NCI-H345 (cell line): ENCODE measurements around the gene MX2.

Experiments used
- DNase-seq: peaks from one replicate; lab custom pipeline; 2025; lab: John Stamatoyannopoulos, UW

MX2 gene

DNA sequence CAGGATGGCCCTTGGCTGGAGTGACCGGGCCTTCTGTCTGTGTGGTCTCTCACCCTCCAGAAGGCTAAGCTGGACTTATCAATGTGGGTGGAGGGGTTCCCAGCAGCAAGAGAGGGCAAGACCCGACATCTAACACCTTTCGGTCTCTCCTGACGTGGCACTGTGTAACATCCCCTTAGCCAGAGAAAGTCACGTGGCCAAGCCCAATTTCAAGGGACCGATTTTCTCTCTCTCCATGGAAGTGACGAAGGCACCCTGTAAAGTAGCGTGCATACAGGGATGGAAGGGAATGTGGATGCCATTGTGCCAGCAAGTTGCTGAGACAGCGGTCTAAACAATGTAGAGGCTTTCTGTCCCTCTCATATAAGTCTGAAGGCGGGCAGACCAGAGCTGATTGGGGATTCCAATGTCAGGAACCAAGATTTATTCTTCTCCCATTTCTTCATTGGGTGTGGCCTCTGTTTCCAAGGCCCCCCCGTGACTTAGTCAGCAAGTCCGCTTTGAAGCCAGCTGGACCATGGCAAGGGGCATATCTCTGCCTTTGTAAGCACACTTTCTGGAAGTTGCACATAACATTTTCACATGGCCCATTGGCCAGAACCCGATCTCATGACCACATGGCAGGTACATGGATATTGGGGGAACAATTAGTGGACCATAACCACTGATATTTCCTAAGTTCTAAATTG is 76.7 kb downstream of the MX2 start:
- DNase-seq, result no peak

DNA sequence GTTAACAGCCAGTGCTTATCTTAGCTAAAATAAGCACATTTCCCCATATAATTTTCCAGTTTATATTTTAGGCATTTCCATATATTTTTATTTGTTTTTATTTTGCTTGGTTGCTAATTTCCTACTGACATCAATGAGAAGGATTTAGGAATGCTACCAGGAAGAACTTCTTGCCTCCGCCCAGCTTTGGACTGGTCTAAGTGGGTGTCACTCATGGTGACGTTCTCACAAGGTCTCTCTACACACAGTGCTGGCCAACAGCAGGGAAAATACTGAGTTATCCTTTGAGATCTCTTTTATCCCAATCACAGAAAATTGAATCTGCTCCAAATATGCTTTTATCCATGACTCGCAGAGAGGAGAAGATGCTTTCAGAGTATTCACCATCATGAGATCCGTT is 77.4 kb downstream of the MX2 start:
- no peak for DNase-seq

DNA sequence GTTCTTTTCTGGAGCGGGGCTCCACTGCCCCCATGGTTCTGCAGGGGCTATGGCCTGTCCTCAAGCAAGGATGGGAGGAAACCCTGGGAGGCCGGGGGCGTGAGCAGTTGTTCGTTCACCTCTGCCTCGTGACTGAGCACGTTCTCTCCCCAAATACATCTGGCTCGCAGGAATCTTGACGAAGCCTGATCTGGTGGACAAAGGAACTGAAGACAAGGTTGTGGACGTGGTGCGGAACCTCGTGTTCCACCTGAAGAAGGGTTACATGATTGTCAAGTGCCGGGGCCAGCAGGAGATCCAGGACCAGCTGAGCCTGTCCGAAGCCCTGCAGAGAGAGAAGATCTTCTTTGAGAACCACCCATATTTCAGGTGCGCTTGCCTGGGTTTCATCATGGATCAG is 79.7 kb downstream of the MX2 start:
- no peak for DNase-seq

DNA sequence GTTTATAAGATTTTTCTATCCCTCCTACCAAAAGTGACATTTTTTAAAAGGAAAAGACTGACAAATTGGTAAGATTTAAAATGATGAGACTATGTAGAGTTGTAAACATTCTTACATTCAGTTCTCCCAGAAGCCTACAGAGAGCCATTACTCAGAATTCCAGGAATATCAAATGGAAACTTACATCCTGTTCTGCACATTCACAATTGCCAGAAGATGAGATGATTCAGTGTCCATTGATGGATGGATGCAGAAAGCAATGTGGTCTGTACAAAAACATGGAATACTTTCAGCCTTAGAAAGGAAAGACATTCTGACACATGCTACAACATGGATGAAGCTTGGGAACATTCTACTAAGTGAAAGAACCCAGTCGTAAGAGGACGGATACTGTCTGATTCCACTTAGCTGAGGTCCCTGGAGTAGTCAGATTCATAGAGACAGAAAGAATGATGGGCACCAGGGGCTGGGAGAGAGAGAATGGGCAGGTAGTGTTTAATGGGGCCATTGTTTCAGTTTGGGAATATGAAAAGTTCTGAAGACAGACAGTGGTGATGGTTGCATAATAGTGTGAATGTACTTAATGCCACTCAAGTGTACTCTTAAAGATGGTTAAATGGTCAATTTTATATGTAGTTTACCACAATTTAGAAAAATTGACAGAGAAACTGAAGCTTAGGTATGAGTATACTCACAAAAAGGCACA is 80.8 kb downstream of the MX2 start:
- DNase-seq, result no peak

DNA sequence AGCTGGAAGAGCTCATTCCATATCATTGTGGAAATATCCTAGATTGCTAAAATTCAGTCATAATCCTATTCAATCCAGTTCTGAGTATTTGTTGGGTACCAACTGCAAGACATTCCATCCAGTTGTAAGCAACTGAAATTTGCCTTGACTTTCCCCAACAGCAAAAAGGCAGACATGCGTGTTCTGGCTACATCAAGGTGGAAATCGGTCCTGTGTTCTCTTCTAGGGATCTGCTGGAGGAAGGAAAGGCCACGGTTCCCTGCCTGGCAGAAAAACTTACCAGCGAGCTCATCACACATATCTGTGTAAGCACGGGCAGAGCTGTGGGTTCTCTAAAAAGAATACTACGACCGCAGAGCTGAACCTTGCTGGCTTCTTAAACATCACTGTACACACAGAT is 81.7 kb downstream of the MX2 start:
- DNase-seq, result no peak

DNA sequence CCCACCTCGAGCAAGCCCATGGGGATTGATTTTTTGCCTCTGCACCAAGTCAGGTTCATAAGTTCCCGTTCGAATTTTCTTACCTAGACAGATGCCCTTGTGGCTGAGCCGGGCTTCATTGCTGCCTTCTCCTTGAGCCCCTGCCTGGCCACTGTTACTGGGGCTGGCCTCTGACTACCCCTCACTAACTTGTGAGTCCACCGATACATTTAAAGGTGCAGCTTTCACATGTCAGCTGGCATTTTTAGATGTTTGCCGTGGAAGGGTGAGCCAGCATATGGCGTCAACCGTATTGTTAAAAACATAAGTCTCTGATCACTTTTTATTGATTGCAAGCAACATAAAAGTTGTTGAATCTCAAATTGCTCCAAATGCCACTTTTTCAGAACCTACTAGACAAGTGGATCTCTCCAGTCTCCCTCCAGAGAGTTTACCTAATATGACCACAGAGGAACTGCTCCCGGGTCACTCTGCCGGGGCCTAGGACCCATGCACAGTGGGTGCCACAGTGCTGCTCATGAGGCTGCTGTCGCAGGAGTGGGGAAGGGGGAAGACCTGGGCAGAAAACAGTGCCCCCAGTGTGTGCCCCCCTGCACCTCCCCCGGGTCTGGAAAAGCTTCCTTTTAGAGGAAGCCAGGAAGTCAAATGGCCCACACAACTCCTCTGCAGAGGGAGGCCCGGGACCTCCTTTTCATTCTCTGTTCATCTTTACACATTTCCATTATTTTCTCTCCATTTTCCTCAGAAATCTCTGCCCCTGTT is 83.1 kb downstream of the MX2 start:
- DNase-seq, result no peak

DNA sequence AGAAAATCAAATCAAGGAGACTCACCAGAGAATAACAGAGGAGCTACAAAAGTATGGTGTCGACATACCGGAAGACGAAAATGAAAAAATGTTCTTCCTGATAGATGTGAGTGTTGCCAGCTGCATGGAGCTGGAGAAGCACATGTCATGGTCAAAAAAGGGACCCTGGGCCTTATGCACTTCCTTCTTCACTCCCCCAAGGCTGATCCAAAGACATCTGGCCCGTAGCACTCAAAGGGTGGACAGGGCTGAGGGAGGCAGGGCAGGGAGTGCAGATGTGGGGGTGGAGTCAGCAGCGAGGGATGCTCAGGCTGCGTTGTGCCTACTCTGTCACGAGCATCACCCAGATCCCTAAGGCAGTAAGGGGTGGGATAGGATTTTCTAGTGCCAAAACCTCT is 83.6 kb downstream of the MX2 start:
- no peak for DNase-seq

DNA sequence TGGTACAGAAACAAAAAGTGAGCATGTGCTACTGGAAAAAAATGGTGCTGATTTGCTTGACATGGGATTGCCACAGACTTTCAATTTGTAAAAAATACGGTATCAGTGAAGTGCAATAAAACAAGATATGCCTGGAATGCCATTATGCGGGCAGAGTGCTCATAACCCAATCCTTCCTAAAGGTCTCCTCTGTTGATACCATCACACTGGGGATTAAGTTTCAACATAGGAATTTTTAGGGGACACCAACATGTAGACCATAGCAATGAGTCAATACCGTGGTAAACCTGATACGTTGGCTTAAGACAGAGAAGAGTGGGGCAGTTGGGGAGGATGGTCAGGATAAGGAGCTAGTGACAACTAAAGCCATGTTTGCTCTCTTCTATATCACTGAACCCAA is 84.8 kb downstream of the MX2 start:
- DNase-seq, result no peak

DNA sequence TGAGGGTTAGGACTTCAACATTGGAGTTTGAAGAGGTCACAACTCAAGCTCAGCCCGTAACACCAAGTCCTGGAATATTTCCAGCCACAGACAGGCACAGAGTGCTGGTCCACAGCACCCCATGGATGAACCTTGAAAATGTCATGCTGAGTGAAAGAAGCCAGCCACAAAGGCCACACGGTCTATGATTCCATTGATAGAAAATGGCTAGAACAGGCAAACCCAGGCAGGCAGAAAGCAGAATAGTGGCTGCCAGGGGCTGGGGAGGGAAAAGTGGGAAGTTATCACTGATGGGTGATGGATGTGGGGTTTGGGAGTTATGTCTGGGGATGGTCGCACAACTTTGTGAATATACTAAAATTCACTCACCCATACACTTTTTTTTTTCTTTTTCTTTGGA is 85.5 kb downstream of the MX2 start:
- no peak for DNase-seq

DNA sequence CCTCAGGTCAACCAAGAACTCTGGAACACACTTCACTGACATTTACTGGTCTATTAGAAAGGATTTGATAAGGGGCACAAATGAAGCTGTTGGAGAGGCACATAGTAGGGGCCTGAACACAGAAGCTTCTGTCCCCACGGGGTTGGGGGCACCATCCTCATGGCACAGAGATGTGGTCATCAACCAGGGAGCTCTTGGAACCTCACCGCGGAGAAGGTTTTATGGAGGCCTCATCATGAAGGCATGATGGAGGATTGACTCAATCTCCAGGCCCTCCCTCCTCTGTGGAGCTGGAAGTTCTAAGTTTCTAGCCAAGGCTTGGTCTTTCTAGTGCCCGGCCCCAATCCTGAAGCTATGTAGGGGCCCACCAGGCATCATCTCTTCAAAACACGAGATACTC is 87.8 kb downstream of the MX2 start:
- no peak for DNase-seq

DNA sequence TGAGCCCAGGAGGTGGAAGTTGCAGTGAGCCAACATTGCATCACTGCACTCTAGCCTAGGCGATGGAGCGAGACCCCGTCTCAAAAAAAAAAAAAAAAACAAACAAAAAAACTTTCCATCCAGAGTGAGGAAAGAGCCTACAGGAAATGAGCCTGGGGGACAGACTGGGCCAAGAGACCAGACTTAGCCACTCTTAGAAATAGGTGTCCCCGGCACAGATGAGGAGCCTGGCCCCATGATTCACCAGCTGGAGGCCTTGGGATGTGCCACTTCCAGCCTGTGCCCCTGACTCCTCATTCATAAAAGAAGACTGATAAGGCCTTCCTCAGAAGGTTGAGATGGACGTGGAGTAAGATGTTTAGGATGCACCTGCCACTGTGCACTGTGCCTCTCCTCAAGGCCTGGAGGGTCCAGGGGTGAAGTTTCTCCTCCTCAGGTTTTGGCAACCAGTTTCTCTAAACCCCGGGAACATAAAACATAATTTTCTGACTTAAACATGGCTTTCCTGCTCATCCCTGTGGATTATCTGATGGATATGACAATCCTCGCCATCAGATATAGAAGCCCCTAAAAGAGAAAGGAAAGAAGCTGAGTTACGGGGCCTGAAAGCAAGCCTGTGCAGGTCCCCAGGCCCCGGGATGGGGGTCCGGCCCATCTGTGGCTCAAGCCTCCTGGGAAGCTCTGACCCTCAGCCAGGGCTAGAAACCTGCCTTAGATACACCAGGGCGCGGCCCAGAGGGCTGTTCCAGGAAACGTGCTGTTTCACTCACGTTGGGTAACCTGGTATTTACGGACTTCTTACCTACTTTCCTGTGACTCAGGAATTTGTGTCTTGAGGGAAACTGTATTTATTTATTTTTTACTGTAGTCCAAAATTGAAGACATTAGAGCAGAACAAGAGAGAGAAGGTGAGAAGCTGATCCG is 90.2 kb downstream of the MX2 start:
- no peak for DNase-seq

DNA sequence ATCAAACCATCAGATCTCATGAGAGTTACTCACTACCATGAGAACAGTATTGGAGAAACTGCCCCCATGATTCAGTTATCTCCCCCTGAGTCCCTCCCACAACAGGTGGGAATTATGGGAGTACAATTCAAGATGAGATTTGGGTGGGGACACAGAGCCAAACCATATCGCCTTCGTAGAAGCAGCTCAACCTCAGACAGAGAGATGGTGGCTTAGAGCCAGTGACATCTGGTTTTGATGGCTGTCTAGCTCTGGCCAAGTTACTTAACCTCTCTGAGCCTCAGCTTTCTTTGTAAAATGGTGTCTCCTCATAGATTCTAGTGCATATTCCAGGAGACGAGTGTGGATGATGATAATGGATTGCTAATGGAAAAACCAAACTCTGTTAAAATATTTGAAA is 91.4 kb downstream of the MX2 start:
- DNase-seq, result no peak

DNA sequence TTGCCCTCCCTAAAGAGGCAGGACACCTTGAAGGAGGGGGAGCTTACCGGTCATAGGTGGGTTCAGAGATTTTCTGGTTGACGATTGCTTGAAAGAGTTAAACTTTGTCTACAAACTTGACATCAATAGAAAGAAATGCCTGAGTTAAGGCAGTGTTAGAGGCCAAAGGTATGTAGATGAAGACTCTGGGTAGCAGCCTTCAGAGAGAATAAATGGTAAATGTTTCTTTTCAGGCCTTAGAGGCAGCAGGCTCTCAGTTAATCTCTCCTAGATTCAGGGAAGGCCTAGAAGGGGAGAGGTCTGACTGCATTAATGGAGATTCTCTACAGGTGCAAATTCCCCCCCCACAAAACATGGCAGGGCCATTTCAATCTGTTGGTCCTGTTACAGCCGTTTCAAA is 91.9 kb downstream of the MX2 start:
- no peak for DNase-seq

DNA sequence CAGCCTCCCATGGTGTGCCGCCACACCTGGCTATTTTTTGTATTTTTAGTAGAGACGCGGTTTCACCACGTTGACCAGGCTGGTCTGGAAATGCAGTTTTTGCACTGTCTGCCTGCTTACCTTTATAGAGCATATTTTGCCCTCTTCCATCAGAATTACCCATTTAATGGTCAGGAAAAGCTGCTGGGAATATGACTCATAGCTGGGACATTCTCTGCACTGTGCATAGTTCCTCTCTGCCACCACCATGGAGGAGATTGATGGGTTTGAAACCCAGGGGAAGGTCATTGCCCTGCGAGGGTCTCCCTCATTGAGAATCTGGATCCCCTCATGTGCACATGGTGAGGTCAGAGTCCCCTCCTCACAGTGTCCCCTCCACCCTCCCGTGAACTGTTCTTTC is 96.3 kb downstream of the MX2 start:
- DNase-seq, result no peak

DNA sequence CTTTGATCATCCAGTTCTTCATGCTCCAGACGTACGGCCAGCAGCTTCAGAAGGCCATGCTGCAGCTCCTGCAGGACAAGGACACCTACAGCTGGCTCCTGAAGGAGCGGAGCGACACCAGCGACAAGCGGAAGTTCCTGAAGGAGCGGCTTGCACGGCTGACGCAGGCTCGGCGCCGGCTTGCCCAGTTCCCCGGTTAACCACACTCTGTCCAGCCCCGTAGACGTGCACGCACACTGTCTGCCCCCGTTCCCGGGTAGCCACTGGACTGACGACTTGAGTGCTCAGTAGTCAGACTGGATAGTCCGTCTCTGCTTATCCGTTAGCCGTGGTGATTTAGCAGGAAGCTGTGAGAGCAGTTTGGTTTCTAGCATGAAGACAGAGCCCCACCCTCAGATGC is 96.7 kb downstream of the MX2 start:
- DNase-seq, result no peak
